ENCODE data around the gene ANKRD42.

DNA sequence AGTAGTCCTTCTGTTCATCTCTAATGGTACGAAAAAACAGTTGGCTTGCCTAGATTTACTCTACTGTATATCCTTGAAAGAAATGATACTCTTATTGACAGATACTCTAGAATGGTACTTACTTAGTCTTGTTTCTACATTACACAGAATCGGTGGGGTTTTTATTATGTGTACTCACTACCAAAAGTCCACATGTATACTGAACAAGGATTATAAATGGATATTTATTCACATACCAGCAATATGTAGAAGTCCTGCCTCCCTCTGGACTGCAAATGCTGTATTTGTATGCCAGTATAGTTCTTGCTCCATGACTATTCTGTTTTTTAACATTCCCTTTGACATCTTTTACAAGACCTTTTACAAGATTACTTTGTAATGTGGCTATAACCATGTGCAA, 22.6 kb upstream of the ANKRD42 start:
- TF ChIP-seq POLR2A (IDR thresholded peaks at IDR 0.05; ENCODE audit: low read depth, low read length), result no peak
- TF ChIP-seq POLR2AphosphoS5 (IDR thresholded peaks at IDR 0.05; ENCODE audit: low read depth, low read length), result no peak
- no peak for TF ChIP-seq PAX5 (IDR thresholded peaks at IDR 0.05; ENCODE audit: insufficient read depth, low read length, severe bottlenecking)
- TF ChIP-seq TAF1 (IDR thresholded peaks at IDR 0.05; ENCODE audit: low read depth, low read length), result no peak

Data from GM12891 (cell line).